Measurements from ENCODE around the gene HSPA14.

- TF ChIP-seq, protein P1, sequence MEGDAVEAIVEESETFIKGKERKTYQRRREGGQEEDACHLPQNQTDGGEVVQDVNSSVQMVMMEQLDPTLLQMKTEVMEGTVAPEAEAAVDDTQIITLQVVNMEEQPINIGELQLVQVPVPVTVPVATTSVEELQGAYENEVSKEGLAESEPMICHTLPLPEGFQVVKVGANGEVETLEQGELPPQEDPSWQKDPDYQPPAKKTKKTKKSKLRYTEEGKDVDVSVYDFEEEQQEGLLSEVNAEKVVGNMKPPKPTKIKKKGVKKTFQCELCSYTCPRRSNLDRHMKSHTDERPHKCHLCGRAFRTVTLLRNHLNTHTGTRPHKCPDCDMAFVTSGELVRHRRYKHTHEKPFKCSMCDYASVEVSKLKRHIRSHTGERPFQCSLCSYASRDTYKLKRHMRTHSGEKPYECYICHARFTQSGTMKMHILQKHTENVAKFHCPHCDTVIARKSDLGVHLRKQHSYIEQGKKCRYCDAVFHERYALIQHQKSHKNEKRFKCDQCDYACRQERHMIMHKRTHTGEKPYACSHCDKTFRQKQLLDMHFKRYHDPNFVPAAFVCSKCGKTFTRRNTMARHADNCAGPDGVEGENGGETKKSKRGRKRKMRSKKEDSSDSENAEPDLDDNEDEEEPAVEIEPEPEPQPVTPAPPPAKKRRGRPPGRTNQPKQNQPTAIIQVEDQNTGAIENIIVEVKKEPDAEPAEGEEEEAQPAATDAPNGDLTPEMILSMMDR (IDR thresholded peaks at IDR 0.05; ENCODE audit: low read depth, low read length, missing input control): no peak
- no peak for TF ChIP-seq FOXA1 (IDR thresholded peaks at IDR 0.05)
- TF ChIP-seq TAF1 (conservative IDR thresholded peaks at IDR 0.05): no peak
- TF ChIP-seq, protein P2, sequence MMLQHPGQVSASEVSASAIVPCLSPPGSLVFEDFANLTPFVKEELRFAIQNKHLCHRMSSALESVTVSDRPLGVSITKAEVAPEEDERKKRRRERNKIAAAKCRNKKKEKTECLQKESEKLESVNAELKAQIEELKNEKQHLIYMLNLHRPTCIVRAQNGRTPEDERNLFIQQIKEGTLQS (IDR thresholded peaks at IDR 0.05): no peak
These were observed 21.7 kb downstream of the HSPA14 start for GRCh38 chr10:14859775-14860174.
